ENCODE data around the gene GRM8.

GRM8 gene

DNA sequence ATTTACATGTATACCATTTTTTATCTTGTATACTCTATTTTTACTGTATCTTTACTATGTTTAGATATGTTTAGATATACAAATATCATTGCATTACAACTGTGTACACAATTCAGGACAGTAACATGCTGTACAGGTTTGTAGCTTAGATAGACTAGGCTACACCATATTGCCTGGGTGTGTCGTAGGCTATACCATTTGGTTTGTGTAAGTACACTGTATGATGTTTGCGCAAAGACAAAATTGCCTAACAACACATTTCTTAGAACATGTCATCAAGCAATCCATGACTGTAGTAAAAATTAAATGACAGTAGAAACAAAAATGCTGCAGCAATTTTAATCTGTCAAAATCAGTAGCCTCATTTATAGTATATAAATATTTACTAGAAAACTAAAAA, 812.2 kb downstream of the GRM8 start:
- no peak for DNase-seq (ENCODE audit: low read depth)
- H3K4me3 ChIP-seq (ENCODE audit: low read depth, low read length) = no peak overlapping the region

DNA sequence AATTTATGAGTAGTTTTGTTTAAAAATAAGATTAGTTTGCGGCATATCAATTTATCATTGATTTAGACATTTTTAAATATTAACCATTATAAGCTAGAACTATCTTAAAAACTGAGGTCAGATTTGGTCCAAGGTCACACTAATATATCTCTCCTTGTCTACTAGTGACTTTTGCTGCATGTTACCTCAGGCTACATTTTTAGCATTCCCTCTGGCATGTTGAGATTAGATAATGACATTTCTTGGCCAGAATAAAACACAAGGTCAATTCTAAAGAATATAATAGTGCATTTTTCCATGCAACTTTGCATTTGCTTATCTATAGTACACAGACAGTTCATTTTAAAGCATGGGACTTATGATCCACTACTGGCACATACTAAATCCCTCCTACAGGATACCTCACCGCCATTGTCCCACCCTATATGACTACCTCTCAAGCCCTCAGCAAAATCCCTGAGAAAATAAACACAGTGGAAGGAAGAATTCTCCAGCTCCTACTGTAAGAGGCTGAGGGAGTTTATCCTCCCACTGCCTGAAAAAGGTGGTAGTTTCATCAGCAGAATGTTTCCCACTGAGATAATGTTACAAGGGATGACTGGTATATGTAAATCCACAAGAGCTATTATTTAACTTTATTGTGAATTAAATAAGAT, 816.4 kb downstream of the GRM8 start:
- no peak for DNase-seq (ENCODE audit: low read depth)
- no peak overlapping the region for H3K4me3 ChIP-seq (ENCODE audit: low read depth, low read length)

DNA sequence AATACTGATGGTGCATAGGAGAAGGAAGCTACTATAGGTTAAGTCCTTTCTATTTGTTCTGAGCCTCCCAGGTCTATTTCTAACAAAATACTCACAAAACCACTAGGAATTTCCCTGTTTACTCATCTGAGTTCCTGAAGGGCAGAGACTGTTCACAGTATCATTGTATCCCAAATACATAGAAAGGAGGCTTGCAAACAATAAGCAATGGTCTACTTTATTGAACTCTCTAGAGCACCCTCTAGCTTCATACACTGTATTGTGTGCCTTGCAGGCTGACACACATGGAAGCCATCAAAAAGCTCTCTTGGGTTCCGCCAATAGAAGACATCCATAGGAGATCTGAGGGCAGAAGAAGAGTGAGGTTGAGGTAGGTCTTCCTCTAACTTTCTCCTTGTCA, 826.1 kb downstream of the GRM8 start:
- no peak overlapping the region for H3K4me3 ChIP-seq (ENCODE audit: low read depth, low read length)
- no peak for DNase-seq (ENCODE audit: low read depth)

DNA sequence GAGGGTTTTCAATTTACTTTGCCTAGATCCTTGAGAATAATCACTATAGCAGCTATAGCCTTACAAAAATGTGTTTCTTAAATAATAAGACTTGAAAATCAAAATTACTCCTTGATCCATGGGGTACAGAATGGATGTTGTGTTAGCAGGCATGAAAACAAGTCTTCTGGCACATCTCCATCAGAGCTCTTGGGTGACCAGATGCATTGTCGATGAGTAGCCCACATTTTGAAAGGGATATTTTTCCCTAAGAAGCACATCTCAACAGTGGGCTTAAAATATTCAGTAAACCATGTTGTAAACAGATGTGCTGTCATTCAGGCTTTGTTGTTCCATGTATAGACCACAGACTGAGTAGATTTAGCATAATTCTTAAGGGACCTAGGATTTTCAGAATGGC, 827.8 kb downstream of the GRM8 start:
- H3K4me3 ChIP-seq (ENCODE audit: low read depth, low read length) = no peak overlapping the region
- DNase-seq (ENCODE audit: low read depth) = no peak

DNA sequence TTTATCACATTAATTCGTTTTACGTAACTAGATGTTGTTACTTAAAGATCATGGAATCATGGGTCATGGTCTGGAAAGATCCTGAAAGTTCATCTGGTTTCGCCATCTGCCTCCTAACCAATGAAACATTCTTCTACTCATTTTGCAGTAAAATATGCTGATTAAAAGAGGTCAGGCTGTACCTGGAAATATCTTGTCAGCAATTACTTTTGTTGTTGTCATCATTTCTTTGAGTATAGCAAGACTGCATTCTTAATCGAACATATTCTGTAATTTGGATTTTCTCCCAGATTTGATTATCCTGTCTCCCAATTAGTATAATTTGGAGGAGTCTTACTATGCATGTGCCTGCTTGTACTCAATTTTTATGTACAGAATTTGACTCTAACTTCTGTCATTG, 833.7 kb downstream of the GRM8 start:
- no peak overlapping the region for H3K4me3 ChIP-seq (ENCODE audit: low read depth, low read length)
- no peak for DNase-seq (ENCODE audit: low read depth)

DNA sequence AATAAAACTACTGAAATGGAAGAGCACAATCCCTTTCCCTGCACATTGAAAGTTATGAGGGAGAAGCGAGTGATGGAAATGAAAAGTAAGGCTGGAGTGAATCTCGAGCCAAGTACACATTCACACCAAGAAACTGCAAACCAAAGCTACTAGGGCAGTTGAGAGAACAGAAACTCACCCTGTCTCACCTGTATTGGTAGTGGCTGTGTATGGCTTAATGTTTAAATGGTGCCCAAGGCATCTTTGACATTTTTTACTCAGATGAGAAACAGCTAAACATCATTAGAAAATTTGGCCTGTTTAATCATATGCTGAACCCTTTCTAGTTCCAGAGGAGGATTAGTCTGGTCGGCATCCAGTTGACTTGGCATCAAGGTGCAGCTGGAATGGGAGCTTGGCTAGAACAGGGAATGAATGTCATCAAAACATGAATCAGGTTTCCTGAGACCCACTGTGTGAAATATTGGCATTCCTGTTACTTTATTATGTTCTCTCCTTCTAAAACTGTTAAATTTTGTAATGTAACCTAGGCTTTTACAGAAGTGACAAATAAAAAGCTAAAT, 840.8 kb downstream of the GRM8 start:
- no peak for DNase-seq (ENCODE audit: low read depth)
- H3K4me3 ChIP-seq (ENCODE audit: low read depth, low read length) = no peak overlapping the region

DNA sequence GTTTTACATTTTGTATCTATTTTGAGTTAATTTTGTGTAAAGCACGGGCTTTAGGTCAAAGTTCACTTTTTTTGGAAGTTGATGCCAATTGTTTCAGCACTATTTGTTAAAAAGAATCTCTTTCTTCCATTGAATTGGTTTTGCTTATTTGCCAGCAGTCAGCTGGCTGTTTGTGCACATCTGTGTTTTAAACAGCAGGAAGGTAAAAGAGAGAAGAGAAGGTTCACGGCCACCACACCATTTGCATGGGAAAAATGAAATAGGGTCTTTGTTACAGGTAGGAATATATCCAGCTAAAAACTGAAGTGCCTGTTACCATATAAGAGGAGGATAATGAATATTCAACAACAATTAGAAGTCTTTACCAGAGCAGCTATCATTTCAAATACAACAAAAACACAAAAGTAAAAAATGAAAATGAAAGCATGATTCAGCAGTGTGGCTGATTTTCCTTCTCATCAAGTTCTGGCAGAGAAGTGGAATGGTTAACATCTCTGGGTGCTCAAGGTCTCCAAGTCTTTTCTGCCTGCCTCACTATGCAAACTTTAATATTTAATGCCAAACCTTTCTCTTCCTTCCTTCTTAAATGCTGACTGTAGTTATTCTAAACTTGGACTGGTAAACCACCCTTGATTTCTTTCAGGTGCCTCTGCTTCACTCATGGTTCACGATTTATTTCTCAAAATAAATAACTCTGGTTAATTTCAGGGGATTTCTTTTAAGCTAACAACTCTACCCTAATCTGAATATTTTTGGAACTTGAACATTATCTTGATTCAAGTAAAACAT, 841.5 kb downstream of the GRM8 start:
- DNase-seq (ENCODE audit: low read depth) = no peak
- no peak overlapping the region for H3K4me3 ChIP-seq (ENCODE audit: low read depth, low read length)

DNA sequence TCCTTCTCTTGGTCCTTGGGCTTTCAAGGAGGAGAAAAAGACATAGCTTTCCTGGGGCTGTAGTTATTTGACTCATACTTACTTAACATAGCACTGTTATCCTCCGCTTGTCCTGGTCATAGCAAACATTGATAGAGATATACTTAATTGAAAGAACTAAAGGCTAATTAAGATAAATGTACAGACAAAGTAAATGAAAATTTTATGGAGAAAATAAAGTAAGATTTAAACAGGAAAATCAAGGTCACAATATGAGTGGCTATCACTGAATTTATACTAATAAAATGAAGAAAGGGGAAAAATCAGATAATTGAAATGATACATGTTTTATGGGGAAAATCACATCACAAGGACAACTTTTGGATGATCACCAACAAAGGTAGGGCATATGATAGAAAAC, 849.7 kb downstream of the GRM8 start:
- DNase-seq (ENCODE audit: low read depth) = no peak
- no peak overlapping the region for H3K4me3 ChIP-seq (ENCODE audit: low read depth, low read length)

DNA sequence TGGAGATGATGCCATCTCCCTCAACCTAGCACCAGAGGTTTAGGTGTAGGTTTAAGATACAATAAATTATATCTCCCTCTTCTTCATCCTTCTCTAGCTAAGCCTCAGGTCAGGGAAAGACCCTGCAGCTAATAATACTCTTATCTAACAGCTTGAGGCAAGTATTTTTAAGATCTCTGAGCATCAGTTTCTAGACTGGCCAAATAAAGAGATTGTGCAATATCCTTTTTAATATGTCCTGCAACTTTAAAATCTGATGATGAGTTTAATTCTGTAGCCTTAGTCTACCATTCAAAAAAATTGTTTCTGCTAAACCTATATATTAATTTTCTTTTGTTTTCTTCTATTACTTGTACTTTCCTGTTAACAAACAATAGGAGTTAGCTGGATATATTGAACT, 850.8 kb downstream of the GRM8 start:
- no peak overlapping the region for H3K4me3 ChIP-seq (ENCODE audit: low read depth, low read length)
- DNase-seq (ENCODE audit: low read depth) = no peak

DNA sequence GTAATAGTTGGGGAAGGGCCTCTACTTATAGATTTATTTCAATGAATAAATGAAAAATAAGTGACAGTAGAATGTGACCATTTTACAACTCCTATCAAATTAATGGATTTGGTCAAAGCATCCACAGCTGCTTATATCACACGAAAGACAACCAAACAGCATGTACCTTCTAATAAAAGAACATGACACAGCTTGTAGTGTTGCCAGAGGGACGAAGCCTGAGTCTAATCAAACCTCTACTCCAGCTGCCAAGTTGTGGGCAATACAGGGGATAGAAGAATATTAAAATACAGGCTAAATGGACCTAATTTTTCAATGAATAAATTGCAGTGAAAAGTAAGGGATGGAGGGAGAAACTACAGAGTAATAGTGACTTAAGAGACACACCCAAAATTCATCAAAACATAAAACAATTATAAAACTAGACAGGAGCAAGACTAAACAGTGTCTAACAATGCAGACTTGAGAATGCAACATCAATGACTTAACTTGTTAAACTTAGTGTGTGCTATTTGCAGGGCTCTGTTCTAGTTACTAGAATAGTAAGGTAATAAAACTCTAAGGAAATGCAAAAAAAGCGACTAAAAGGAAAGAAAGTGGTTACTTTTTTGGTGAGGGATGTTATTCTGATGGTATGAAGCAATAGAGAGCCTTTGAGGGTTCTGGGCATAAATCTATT, 853.8 kb downstream of the GRM8 start:
- DNase-seq (ENCODE audit: low read depth) = no peak
- no peak overlapping the region for H3K4me3 ChIP-seq (ENCODE audit: low read depth, low read length)

DNA sequence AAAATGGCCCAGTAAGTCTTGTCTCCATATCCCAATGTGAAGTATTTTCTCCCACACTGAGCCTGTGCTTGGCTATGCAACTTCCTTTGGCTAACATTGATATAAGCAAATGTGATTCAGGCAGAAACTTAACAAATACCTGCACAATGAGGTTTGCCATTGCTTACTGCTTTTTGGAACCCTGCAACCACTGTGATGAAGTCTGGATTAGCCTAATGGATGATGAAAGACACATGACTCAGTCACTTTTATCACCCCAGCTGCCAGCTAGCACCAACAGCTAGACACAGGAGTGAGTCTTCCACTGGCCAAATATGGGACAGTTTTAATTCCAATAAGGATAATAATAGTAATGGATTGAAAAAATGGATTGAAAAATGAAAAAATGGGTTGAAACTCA, 854.5 kb downstream of the GRM8 start:
- DNase-seq (ENCODE audit: low read depth) = no peak

DNA sequence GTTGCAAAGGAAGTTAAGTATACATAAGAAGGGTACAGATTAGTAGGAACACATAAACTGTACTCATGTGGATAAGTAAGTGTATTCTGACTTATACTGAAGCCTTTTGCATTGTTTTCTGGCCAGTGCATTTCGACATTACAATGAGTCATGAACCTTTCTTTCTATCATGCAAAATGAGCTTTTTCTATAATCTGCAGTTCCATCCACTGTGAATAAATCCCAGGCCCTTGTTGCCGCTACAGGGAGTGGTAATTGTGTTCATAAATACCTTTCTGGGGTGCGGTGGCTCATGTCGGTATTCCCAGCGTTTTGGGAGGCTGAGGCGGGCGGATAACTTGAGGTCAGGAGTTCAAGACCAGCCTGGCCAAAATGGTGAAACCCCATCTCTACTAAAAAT, 858.3 kb downstream of the GRM8 start:
- no peak for DNase-seq (ENCODE audit: low read depth)
- H3K4me3 ChIP-seq (ENCODE audit: low read depth, low read length) = no peak overlapping the region

More for the DNA sequence above, 854.5 kb downstream of the GRM8 start:
- no peak overlapping the region for H3K4me3 ChIP-seq (ENCODE audit: low read depth, low read length)

Data from skeletal muscle cell (primary cell).